ENCODE measurements around the gene CNIH1.

DNA sequence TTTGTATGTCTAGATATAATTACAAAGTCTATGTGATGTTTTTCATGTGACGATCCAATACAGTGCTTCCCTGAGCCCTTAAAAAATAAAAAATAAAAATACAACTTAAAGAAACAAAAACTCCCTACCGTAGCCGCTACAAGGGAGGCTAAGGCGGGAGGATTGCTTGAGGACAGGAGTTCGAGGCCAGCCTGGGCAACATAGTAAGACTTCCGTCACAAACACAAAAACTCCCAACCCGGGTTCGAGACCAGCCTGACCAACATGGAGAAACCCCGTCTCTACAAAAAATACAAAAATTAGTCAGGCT is 45.0 kb downstream of the CNIH1 start:
- TF ChIP-seq, protein P1, sequence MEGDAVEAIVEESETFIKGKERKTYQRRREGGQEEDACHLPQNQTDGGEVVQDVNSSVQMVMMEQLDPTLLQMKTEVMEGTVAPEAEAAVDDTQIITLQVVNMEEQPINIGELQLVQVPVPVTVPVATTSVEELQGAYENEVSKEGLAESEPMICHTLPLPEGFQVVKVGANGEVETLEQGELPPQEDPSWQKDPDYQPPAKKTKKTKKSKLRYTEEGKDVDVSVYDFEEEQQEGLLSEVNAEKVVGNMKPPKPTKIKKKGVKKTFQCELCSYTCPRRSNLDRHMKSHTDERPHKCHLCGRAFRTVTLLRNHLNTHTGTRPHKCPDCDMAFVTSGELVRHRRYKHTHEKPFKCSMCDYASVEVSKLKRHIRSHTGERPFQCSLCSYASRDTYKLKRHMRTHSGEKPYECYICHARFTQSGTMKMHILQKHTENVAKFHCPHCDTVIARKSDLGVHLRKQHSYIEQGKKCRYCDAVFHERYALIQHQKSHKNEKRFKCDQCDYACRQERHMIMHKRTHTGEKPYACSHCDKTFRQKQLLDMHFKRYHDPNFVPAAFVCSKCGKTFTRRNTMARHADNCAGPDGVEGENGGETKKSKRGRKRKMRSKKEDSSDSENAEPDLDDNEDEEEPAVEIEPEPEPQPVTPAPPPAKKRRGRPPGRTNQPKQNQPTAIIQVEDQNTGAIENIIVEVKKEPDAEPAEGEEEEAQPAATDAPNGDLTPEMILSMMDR (IDR thresholded peaks at IDR 0.05), result no peak
- no peak for TF ChIP-seq POLR2A (IDR thresholded peaks at IDR 0.05)
- no peak for TF ChIP-seq POLR2AphosphoS5 (IDR thresholded peaks at IDR 0.05)

All from upper lobe of left lung (tissue), 4 donors.